NCI-H82 (cell line): Measurements from ENCODE around the gene MAGOH.

Experiments used
- DNase-seq: peaks from one replicate; lab custom pipeline; 2025; lab: John Stamatoyannopoulos, UW

MAGOH gene

DNA sequence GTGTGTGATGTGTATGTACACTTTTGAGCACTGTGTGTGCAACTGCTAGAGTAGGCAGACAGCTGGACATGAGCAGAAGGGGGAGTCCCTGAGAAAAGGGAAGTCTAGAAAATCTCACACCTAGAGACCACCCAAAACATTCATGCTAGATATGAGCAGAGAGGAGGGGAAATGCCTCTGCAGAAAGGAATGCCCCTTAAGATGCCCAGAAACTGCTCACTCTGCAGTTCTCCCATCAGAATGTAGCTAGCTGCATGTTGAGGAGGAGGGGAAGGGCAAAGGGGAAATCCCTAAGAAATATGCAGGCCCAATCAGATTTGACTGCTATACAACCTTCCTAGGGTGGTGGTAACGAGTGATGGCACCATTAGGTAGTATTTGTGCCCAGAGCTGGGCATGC lies 31.8 kb upstream of the MAGOH start:
- DNase-seq, result no peak

- no peak for DNase-seq
Measured at GRCh38 chr1:53267761-53268160, 29.4 kb upstream of the MAGOH start.

DNA sequence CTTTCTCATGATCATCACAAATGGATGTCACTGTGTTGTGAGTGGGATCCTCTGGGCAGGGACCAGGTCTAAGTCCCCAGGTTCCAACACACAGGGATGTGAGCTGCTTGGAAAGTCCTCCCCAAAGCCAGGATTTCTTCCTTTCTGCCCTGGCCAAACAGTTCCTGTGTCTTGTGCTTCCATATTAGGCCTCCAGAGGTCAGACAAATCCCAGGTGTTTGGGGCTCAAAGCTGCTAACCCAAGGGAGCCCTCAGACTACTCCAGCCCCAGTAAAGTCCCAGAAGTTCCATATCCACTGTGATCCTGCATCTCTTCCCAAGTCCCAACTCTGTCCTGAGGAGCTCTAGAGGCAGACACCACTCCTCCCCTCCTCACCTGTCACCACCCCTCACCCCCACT lies 27.7 kb upstream of the MAGOH start:
- DNase-seq, result peak; percentile 65

DNA sequence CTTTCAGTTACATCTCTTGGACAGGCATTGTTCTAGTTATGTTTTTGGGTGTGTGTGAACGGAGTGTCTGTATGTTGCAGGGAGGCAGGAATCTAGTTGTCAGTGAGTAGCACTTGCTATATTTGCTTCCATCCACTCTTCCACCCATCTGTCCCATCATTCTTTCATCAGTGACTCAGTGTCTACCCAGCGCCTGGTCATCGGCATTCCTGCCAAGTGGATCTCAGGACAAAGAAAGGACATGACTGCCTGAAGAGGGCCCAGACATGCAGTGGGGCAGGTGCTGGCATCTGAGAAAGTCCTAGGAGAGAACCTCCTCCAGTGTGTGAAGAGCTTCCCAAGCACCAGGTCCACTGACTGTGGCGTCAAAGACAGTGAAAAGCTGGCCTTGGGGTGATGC lies 27.3 kb upstream of the MAGOH start:
- DNase-seq, result no peak

- no peak for DNase-seq
Measured at GRCh38 chr1:53264048-53264447, 25.7 kb upstream of the MAGOH start.

GRCh38 chr1:53262000-53262399 lies 23.7 kb upstream of the MAGOH start:
- DNase-seq, result no peak

- DNase-seq, result peak; percentile 60
Measured at GRCh38 chr1:53260631-53261247, 22.4 kb upstream of the MAGOH start.

- no peak for DNase-seq
Measured at GRCh38 chr1:53259932-53260331, 21.6 kb upstream of the MAGOH start.

DNA sequence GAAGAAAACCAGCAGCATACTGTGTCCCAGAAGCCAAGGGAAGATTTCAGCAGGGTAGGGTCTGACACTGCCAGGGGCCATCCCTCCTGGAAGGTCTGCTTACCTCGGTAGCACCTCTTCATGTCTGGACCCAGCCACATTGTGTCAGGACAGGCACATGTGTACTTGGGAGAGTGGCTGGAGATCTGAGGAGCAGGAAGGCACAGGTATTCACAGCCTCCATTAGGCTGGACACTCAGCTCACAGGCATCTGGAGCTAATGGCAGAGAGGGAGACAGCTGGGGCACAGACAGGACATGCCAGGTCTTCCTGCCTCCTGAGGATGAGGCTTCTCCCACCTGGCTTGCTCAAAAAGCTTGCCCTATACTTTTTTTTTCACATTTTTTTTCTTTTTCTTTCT lies 19.9 kb upstream of the MAGOH start:
- DNase-seq, result no peak

DNA sequence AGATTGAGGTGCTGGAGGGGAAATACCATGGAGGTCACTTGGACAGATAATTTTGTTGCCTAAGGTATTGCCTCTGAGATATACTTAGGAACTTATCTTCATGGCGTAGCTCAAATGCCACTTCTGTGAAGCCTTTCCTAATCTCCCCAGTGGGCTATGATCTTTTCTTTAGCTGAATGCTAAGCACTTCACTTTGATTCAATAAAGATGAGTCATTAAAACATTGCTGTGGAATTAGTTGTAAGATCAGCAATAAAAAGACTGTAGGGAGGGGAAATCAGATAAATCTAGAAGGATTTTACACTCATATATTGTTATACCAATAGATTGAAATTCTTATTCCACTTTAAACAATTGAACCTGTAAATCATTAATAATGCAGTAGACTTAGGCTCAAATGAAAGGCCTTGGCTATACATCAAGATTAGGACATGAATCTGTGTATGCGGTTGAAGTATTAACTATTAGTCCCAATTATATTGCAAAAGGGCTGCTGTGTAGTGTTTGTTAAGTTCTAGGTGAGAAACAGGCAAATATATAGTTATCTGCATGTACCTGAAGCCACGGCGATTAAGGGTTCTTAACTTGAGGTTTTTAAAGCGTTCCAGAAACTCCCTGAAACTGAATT lies 19.2 kb upstream of the MAGOH start:
- no peak for DNase-seq

DNA sequence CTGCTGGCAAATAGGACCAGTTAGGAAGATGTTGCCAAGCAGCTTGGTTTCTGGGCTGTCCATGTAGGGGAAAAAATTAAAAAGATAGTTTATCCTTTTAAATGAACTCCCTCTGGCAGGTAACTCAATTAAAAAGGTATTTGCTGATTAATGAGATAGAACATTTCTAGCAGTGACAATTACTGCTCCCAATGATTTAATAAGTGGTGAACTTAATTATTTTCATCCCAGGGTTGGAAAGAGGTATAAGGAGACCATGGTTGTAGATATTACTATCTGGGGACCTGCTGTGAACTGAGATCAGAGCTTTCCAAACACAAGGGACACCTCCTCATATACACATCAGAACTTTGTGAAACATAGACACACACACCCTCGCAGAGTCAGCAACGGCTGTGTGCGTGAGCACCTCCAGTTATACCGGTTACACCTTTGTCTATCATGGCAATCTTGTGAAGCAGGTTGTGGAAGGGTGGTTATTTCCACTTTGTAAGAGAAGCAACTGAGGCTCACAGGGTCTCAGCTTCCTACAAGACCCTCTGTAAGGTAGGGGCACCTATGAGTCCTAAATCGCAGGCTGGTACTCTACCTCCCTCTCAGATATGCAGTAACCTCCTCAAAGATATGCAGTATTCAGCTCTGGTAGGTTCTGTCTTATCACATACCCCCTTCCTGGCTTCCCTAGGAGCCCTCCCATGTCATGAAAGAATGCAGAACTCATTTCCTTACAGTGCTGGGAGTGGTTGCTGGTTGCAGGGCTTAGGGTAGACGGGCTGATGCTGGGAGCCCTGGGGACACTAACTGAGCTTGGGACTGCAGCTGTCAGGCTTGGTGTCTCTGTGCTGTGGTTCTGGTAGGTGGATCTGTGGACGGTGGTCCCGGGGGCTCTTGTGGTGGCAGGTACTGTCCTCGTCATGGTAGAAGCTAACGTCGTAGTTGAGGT lies 18.5 kb upstream of the MAGOH start:
- DNase-seq, result peak; percentile 26

GRCh38 chr1:53255031-53255430 lies 16.7 kb upstream of the MAGOH start:
- DNase-seq, result no peak

GRCh38 chr1:53254011-53254640 lies 15.8 kb upstream of the MAGOH start:
- no peak for DNase-seq

DNA sequence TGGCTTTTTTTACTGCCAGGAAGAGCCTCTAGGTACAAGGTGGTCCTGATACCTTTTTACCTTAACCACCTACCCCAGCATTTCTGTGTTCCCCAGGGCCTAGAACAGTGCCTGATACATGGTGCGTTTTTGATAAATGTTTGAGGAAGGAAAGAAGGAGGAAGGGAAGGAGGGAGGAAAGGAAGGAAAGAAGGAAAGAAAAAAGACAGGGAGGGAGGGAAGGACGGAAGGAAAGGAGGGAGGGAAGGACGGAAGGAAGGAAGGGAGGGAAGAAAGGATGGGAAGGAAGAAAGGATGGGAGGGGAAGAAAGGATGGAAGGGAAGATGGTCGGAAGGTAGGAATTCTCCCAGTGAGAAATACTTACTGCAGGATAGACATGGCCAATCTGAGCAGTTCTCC lies 12.0 kb upstream of the MAGOH start:
- DNase-seq, result no peak

DNA sequence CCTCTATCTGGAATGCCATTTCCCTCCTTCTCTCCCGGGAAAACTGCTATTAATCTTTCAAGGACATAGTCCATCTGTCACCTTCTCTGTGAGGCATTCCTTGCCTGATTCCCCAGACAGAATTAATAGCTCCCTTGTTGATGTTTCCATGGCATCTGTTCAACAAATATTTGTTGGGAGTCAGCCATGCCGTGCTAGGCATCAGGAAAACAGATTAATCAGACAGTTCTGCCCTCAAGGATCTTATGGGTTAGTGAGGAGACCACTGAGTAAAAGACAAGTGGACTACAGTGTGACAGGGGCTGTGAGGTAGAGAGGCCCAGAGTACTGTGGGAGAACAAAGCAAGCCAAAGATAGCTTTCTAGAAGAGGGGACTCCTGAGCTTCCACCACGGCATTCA lies 11.4 kb upstream of the MAGOH start:
- peak; percentile 98 for DNase-seq

DNA sequence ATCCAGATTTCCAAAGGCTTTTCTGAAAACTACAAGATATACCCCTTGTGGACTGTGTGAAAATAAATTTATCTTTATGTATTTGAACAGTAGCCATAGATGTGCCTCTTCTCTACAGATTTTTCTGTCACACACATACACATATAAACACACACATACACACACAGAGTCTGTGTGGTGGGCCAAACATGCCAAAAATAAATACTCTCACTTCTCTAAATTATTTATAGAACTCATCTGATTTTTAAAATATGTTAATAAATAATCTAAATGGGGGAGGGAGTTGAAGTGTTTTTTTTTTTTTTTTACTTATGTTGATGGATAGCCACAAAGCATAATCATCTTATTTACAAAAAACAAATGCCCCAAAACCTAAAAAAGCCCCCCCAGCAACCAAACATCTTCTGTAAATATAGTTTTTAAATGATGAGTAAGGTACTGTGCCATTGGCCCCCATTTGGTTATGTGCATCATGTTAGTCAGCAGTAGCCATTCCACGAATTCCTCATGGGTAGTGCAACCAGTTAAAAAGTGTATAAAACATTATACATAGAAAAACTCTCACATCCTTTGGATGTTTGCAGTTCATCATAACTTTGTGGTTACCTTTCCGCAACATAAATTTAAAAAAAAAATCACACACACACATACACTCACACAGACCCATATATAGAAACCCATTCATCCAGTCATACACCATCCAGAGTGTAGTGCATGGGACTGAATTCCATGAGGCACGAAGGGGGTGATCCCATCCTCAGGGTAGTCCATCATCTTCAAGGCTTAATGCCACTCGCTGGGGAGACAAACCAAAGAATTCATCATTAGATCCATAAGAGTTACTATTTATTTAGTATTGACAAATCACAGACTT lies 8.2 kb upstream of the MAGOH start:
- no peak for DNase-seq

GRCh38 chr1:53244141-53244540 lies 5.8 kb upstream of the MAGOH start:
- DNase-seq, result no peak

GRCh38 chr1:53242381-53242780 lies 4.1 kb upstream of the MAGOH start:
- DNase-seq, result no peak

GRCh38 chr1:53241828-53242227 lies 3.5 kb upstream of the MAGOH start:
- no peak for DNase-seq

- DNase-seq, result peak; percentile 40
Measured at GRCh38 chr1:53237638-53238037, 680 bp downstream of the MAGOH start.

GRCh38 chr1:53220962-53221286 lies 17.4 kb downstream of the MAGOH start:
- no peak for DNase-seq
